Measurements from ENCODE around the gene UBE2O.

Gene UBE2O

DNA sequence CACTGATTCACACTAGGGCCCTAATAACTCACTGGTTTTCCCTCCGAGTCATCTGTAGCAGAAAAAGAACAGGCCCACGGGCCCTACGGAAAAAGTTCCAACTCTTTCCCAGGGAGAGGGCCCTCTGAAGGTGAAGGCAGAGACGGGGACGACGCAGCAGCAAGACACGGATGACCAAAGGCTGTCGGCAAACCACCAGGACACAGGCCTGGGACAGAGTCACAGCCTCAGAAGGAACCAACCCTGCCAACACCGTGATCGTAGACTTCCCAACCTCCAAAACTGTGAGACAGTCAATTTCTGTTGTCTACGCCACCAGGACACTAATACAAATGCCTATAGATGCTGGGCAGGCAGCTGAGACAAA lies 73.7 kb downstream of the UBE2O start:
- no peak overlapping the region for H3K27ac ChIP-seq (ENCODE audit: low read depth, low read length, severe bottlenecking)
- H3K4me3 ChIP-seq (ENCODE audit: extremely low read depth, insufficient read depth, low read length, poor library complexity, severe bottlenecking), result no peak overlapping the region
- H3K9me3 ChIP-seq (ENCODE audit: control insufficient read depth, low read length), result peaks cover 4% of the 10 kb centered on the region
- H3K36me3 ChIP-seq (ENCODE audit: control insufficient read depth, insufficient read depth, low read length), result no peaks in the 10 kb centered on the region
- 87 to 90% methylated on average over 9 to 10 of the region's 11 CpGs for WGBS, 2 experiments (ENCODE audit: insufficient coverage in 2 of 2)
- H3K4me1 ChIP-seq (ENCODE audit: control insufficient read depth, insufficient read depth, low read length, poor library complexity, severe bottlenecking), result peaks cover 10% of the 10 kb centered on the region

DNA sequence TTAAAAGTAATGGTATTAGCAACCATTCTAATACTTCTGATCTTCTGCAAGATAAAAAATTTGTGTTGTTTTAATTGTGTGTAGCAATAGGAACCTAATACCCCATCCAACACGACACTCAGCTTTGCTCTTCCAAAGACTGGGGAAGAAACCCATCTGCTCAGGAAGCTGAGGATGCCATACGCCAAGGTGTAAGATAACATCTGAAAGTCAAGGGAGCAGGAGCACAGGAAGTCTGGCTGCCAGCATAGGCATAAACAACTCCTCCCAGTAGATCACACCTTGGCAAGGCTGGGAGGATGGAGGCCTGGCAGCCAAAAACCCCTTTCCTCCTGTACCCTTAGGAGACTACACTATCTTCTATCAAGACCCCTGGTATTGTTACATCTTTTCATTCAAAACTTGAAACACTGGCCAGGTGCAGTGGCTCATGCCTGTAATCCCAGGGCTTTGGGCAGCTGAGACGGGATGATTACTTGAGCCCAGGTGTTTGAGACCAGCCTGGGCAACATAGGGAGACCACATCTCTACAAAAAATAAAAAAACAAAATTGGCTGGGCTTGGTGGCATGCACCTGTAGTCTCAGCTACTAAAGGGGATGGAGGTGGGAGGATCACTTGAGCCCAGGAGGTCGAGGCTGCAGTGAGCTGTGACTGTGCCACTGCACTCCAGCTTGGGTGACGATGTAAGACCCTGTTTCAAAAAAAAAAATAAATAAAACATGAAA lies 74.2 kb downstream of the UBE2O start:
- WGBS, 2 experiments (ENCODE audit: insufficient coverage in 2 of 2), result 87% methylated on average over 3 to 4 of the region's 5 CpGs
- Histone ChIP-seq H3K36me3 (ENCODE audit: control insufficient read depth, insufficient read depth, low read length) (no peaks in the 10 kb centered on the region), H3K9me3 (ENCODE audit: control insufficient read depth, low read length) (peaks cover 4% of the 10 kb centered on the region), H3K4me1 (ENCODE audit: control insufficient read depth, insufficient read depth, low read length, poor library complexity, severe bottlenecking) (peaks cover 10% of the 10 kb centered on the region), H3K4me3 (ENCODE audit: extremely low read depth, insufficient read depth, low read length, poor library complexity, severe bottlenecking) (no peak overlapping the region), H3K27ac (ENCODE audit: low read depth, low read length, severe bottlenecking) (no peak overlapping the region)

DNA sequence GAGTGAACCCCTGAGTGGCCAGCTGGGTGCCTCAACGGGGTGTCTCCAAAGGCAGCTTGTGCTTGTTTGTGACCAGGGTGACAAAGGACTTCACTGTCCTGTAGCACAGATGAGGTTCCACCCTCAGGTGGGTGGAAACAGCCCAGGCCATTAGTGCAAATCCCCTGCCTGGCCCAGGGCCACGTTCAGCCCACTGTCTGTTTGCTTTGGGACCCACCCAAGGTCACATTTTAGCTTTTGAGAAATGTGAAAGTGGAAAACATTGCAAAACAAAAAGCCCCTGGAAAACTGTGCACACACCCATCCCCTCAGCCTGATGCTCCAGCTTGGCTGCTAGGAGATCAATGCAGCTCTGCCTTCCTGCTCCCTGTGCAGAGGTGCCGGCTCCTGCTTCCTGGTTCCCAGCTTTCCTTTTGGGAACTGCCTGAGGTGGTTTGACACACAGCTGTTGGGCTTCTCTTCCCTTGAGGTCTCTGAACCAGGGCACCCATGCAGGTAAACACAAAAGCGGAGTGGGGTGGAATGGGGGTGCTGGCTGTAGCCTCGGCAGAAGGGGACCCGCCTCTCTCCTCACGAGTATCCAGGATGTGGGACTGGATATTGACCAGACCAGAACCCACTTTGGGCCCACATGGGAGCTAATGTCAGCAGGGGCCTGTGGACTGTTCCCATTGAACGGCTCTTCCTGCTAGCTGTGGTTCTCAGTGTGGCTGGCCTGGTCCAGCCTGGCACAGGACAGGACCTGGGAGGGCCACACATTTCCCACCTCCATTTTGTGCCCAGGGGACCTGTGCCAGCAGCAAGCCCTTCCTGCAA lies 76.4 kb downstream of the UBE2O start:
- H3K4me3 ChIP-seq (ENCODE audit: extremely low read depth, insufficient read depth, low read length, poor library complexity, severe bottlenecking), result no peak overlapping the region
- WGBS, 2 experiments (ENCODE audit: insufficient coverage in 2 of 2), result 95% methylated on average over 7 of the region's 8 CpGs
- H3K9me3 ChIP-seq (ENCODE audit: control insufficient read depth, low read length), result peaks cover 4% of the 10 kb centered on the region
- H3K27ac ChIP-seq (ENCODE audit: low read depth, low read length, severe bottlenecking), result no peak overlapping the region
- H3K4me1 ChIP-seq (ENCODE audit: control insufficient read depth, insufficient read depth, low read length, poor library complexity, severe bottlenecking), result peaks cover 7% of the 10 kb centered on the region
- no peaks in the 10 kb centered on the region for H3K36me3 ChIP-seq (ENCODE audit: control insufficient read depth, insufficient read depth, low read length)

DNA sequence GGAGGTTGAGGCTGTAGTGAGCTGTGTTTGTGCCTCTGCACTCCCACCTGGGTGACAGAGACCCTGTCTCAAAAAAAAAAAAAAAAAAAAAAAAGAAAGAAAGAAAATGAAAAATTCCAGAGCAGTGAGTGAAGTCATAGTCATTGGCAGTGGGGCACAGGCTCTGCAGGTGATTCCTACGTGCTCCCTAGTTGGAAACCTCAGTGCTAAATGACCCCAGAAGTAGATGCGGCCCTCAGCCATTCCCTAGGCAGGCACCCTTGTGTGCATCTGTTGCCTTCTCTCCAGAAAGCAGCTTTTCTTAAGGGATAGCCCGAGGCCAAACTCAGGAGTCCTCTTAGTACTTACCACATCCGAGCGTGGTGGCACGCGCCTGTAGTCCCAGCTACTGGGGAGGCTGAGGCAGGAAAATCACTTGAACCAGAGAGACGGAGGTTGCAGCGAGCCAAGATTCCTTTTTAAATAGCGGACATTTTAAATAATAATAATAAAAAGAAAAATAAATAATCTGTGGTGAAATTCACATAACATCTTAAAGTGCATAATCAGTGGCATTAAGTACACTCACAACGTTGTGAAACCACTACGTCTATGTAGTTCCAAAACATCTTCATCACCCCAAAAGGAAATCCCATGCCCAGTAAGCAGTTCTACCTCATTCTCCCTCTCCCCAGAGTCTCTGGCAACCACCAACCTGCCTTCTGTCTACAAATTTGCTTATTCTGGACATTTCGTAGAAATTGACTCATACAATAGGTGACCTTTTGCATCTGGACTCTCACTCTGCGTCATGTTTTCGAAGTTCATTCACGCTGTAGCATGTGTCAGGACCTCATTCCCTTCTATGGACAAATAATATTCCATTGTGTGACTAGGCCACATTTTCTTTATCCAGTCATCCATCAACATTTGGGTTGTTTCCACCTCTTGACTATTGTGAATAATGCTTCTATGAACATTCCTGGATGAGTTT lies 81.0 kb downstream of the UBE2O start:
- Histone ChIP-seq H3K9me3 (ENCODE audit: control insufficient read depth, low read length) (no peaks in the 10 kb centered on the region), H3K27ac (ENCODE audit: low read depth, low read length, severe bottlenecking) (no peak overlapping the region), H3K36me3 (ENCODE audit: control insufficient read depth, insufficient read depth, low read length) (no peaks in the 10 kb centered on the region), H3K4me1 (ENCODE audit: control insufficient read depth, insufficient read depth, low read length, poor library complexity, severe bottlenecking) (peaks cover 3% of the 10 kb centered on the region), H3K4me3 (ENCODE audit: extremely low read depth, insufficient read depth, low read length, poor library complexity, severe bottlenecking) (no peak overlapping the region)
- 96% methylated on average over 10 to 13 of the region's 16 CpGs for WGBS, 2 experiments (ENCODE audit: insufficient coverage in 2 of 2)

DNA sequence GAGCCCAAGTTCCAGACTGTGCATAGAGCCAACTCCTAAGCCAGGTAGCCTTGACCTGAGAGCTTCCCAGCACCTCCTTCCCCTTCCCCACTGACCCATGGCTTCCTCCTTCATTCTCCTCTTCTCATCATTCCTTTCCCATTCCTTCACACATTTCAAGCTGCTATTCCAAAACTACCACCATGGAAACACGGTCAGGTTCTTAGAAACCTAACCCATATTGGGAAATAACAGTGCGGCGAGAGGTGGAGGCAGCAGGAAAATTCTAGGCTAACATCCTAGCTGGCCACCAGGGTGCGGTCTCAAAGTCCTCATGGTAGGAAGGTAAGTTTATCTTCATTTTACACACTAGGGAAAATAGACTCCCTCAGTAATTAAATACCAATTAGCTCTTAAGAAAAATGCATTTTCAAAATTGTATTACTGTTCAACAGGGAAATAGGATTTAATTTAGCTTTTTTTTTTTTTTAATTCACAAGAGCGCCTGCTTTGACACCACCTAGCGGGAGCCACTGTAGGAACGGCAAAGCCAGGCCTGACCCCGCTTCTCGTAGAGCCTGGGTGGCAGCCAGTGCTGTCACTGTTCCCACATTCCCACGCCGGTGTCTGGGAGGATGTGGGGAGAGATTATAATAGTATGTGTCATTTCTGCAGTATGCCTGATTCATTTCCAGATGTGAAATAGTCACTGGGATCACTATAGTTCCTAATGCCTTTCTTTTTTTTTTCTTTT lies 82.5 kb downstream of the UBE2O start:
- Histone ChIP-seq H3K27ac (ENCODE audit: low read depth, low read length, severe bottlenecking) (no peak overlapping the region), H3K9me3 (ENCODE audit: control insufficient read depth, low read length) (no peaks in the 10 kb centered on the region), H3K36me3 (ENCODE audit: control insufficient read depth, insufficient read depth, low read length) (no peaks in the 10 kb centered on the region), H3K4me3 (ENCODE audit: extremely low read depth, insufficient read depth, low read length, poor library complexity, severe bottlenecking) (no peak overlapping the region), H3K4me1 (ENCODE audit: control insufficient read depth, insufficient read depth, low read length, poor library complexity, severe bottlenecking) (no peaks in the 10 kb centered on the region)
- 87 to 97% methylated on average over 5 to 8 of the region's 11 CpGs for WGBS, 2 experiments (ENCODE audit: insufficient coverage in 2 of 2)

DNA sequence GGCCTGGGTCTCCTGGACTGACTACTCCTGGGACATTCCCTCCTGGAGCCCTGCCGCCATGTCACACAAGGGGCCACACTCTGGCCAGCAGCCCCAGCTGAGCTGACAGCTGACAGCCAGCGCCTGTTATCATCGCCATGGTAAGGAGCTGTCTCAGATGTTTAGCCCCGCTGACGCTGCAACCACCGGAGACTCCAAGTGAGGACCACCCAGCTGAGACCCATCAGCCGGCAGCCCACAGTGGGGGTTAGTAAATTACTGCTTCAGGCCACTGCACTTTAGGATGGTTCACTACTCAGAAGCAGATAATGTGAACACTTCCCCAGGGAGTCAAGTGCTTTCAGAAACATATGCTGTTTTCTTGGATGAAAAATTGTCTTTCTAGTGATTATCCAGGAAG lies 83.1 kb downstream of the UBE2O start:
- 78 to 92% methylated on average over 7 of the region's 7 CpGs for WGBS, 2 experiments (ENCODE audit: insufficient coverage in 2 of 2)
- peak overlapping the region; percentile 5 for H3K27ac ChIP-seq (ENCODE audit: low read depth, low read length, severe bottlenecking)
- no peaks in the 10 kb centered on the region for H3K9me3 ChIP-seq (ENCODE audit: control insufficient read depth, low read length)
- H3K4me3 ChIP-seq (ENCODE audit: extremely low read depth, insufficient read depth, low read length, poor library complexity, severe bottlenecking), result no peak overlapping the region
- H3K36me3 ChIP-seq (ENCODE audit: control insufficient read depth, insufficient read depth, low read length), result no peaks in the 10 kb centered on the region
- no peaks in the 10 kb centered on the region for H3K4me1 ChIP-seq (ENCODE audit: control insufficient read depth, insufficient read depth, low read length, poor library complexity, severe bottlenecking)

DNA sequence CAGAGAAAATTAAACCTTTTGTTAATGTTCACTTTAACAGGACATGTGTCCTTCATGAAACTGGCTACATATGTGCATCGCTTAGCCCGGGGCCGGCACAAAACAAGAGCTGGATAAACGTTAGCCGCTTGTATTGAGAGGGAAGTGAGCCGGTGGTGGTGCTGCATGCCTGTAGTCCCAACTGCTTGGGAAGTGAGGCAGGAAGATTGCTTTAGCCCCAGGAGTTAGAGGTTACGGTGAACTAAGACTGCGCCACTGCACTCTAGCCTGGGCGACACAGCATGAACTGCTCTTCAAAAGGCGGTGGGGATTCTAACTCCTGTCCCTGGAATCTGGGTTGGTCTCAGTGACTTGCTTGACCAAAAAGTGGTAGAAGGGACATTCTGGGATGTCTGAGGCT lies 83.6 kb downstream of the UBE2O start:
- no peaks in the 10 kb centered on the region for H3K36me3 ChIP-seq (ENCODE audit: control insufficient read depth, insufficient read depth, low read length)
- no peaks in the 10 kb centered on the region for H3K9me3 ChIP-seq (ENCODE audit: control insufficient read depth, low read length)
- 94 to 95% methylated on average over 10 of the region's 10 CpGs for WGBS, 2 experiments (ENCODE audit: insufficient coverage in 2 of 2)
- peak overlapping the region; percentile 5 for H3K27ac ChIP-seq (ENCODE audit: low read depth, low read length, severe bottlenecking)
- H3K4me1 ChIP-seq (ENCODE audit: control insufficient read depth, insufficient read depth, low read length, poor library complexity, severe bottlenecking), result no peaks in the 10 kb centered on the region
- no peak overlapping the region for H3K4me3 ChIP-seq (ENCODE audit: extremely low read depth, insufficient read depth, low read length, poor library complexity, severe bottlenecking)

DNA sequence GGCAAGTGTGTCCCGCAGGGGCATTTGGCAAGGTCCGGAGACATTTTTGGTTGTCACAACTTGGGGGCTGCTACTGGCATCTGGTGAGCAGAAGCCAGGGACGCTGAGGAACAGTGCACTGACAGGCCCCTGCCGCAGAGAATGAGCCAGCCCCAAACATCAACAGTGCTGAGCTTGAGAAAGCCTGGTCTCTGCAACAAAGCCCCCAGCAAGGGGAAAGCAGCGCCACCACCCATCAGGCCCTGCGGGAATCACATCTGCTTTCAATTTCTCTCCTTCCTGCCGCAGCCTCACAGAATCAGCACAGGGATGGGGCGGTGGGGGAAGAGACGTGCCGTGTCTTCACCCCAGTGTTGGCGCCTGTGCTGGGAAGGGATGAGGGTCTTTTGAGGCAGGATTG lies 84.4 kb downstream of the UBE2O start:
- Histone ChIP-seq H3K4me3 (ENCODE audit: extremely low read depth, insufficient read depth, low read length, poor library complexity, severe bottlenecking) (no peak overlapping the region), H3K27ac (ENCODE audit: low read depth, low read length, severe bottlenecking) (no peak overlapping the region), H3K36me3 (ENCODE audit: control insufficient read depth, insufficient read depth, low read length) (no peaks in the 10 kb centered on the region), H3K9me3 (ENCODE audit: control insufficient read depth, low read length) (no peaks in the 10 kb centered on the region), H3K4me1 (ENCODE audit: control insufficient read depth, insufficient read depth, low read length, poor library complexity, severe bottlenecking) (no peaks in the 10 kb centered on the region)
- 90 to 95% methylated on average over 6 of the region's 11 CpGs for WGBS, 2 experiments (ENCODE audit: insufficient coverage in 2 of 2)

DNA sequence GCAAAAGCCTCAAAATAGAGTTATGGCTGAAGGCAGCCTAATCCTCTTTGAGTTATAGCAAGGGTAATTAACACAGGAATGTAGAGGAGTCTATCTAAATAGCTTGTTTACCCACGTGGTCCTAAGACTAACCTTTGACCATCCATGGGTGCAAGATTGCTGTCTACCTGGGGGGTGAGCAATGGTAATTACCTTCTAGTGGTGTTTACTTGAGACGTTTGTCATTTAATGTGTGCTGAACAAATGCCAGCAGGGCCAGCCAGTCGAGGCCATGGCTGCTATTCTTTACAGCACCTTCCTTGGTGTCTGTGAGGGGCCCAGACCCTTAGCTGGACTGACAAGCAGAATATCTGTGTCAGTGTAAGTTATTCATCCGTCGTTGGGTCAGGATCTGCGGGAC lies 85.3 kb downstream of the UBE2O start:
- 89 to 93% methylated on average over 4 of the region's 6 CpGs for WGBS, 2 experiments (ENCODE audit: insufficient coverage in 2 of 2)
- Histone ChIP-seq H3K9me3 (ENCODE audit: control insufficient read depth, low read length) (no peaks in the 10 kb centered on the region), H3K4me1 (ENCODE audit: control insufficient read depth, insufficient read depth, low read length, poor library complexity, severe bottlenecking) (no peaks in the 10 kb centered on the region), H3K4me3 (ENCODE audit: extremely low read depth, insufficient read depth, low read length, poor library complexity, severe bottlenecking) (no peak overlapping the region), H3K36me3 (ENCODE audit: control insufficient read depth, insufficient read depth, low read length) (no peaks in the 10 kb centered on the region), H3K27ac (ENCODE audit: low read depth, low read length, severe bottlenecking) (no peak overlapping the region)

DNA sequence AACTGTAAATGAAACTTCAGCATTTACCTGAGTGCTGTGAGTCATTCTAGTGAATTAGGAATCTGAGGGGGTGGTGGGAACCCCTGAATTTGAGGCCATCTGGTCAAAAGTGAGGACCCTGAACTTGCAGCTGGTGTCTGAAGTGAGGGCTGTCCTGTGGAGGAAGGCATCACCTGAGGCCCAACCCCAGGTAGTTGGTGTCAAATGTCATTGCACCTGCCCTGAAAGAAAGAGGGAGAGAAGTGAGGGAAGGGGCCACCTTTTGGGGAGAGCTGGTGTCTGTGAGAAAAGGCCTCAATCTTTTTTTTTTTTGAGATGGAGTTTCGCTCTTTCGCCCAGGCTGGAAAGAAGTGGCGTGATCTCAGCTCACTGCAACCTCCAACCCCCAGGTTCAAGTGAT lies 86.7 kb downstream of the UBE2O start:
- Histone ChIP-seq H3K9me3 (ENCODE audit: control insufficient read depth, low read length) (no peaks in the 10 kb centered on the region), H3K4me3 (ENCODE audit: extremely low read depth, insufficient read depth, low read length, poor library complexity, severe bottlenecking) (no peak overlapping the region), H3K4me1 (ENCODE audit: control insufficient read depth, insufficient read depth, low read length, poor library complexity, severe bottlenecking) (no peaks in the 10 kb centered on the region), H3K27ac (ENCODE audit: low read depth, low read length, severe bottlenecking) (no peak overlapping the region), H3K36me3 (ENCODE audit: control insufficient read depth, insufficient read depth, low read length) (no peaks in the 10 kb centered on the region)
- WGBS, 2 experiments (ENCODE audit: insufficient coverage in 2 of 2), result 80 to 83% methylated on average over 2 to 3 of the region's 3 CpGs
